ENCODE measurements around the gene ALPL.

DNA sequence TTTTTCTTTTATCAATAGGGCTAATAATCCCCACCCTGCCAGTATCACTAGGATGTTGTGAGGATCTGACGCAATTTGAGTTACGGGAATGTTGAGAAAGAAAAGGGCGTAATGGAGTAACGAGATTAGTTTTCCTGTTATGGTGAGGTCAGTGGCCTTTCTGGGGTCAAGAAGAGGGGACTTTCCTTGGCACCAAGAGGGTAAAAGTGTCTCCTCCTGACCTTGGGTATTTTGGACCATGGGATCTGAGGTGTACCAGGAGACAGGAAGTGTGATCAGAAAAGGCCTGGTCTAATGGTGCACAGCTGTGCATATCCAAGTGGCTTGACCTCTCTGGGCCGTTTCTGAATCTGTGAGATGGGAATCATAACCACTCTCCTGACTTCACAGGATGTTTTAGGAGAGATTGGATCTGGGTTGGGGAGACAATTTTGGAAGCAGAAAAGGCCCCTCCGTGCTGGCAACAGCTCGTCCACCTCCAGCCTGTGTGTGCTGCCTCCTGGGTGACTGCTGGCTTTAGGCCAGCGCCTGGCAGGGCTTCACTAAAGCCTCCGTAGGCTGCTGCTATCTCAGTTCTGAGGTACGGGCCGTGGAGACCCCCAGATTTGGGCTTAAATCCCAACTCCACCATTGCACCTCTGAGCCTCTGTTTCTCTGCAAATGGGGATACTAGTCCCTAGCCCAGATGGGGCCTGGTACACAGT is 37.1 kb downstream of the ALPL start:
- TF ChIP-seq SUZ12 (IDR thresholded peaks at IDR 0.05; ENCODE audit: extremely low read depth, insufficient read depth, insufficient read length): no peak
- no peak for TF ChIP-seq YY1 (IDR thresholded peaks at IDR 0.05; ENCODE audit: insufficient read depth, insufficient read length)
